ENCODE measurements around the gene RAB40B. TPM values are rescaled to one million over a fixed set of nuclear protein-coding genes. Genes with fewer than 3 reads are reported as not detected.
"Not testable (repeated sequence)": the region's sequence is repeated elsewhere in the genome, so short reads cannot be mapped to it uniquely, and the experiment has no call there.

The RAB40B gene
- total RNA-seq (2014; rRNA removed; shearing (Covaris generic)) (10.1 and 22.1 TPM in 2 replicates), total RNA-seq (2022) (20.7 and 21.4 TPM in 2 replicates), Bru-seq, nascent RNA (percentile 41 among the genes with signal in this experiment), BruChase-seq, experiment 1, labeled RNA remaining after a 6-hour chase (percentile 49 among the genes with signal in this experiment), BruChase-seq, experiment 2, labeled RNA remaining after a 2-hour chase (percentile 48 among the genes with signal in this experiment)
- long read RNA-seq, transcript RAB40B-206 (6 exons, 3,859 nt), result major isoform, 25 of 45 reads
- long read RNA-seq, partial matches to known transcripts, result 8 of 45 reads
- long read RNA-seq, other reads (novel, unspliced or antisense), result 10 of 45 reads

- BruUV-seq (replicated peaks), result no TSS peak
- TF ChIP-seq CTCF (conservative IDR thresholded peaks at IDR 0.05; ENCODE audit: low read length) (no peak), EZH2phosphoT487 (IDR thresholded peaks at IDR 0.05; ENCODE audit: borderline replicate concordance, low read depth, low read length) (no peak)
- ChIA-PET CTCF (ENCODE audit: unreplicated experiment) (no interaction called here), POLR2A (interaction anchor here (0.7 kb wide), 1 partner anchor 296 kb away, joined by 7 read pairs; no protein-coding TSS in a partner anchor)
- H3K4me1 ChIP-seq (ENCODE audit: insufficient read depth, low read length, poor library complexity, severe bottlenecking), result peaks cover 7% of the 10 kb centered on the region
- no peak within 1 kb of the TSS for H2AFZ ChIP-seq (ENCODE audit: low read length)
- peak within 1 kb of the TSS; percentile 71 for H3K4me3 ChIP-seq (ENCODE audit: low read depth, low read length, poor library complexity, severe bottlenecking)
- H3K27ac ChIP-seq (ENCODE audit: low read depth, low read length, poor library complexity, severe bottlenecking), result no peak within 1 kb of the TSS
- no peaks in the 10 kb centered on the region for H3K9me2 ChIP-seq (ENCODE audit: insufficient read depth, low read length)
- H4K20me1 ChIP-seq (ENCODE audit: insufficient read depth, low read length), result no peaks in the 10 kb centered on the region
- peaks cover 18% of the 10 kb centered on the region for H3K9me3 ChIP-seq (ENCODE audit: low read length)
- peak; percentile 100 for DNase-seq (ENCODE audit: low spot score)
- no peaks in the 10 kb centered on the region; the same call in 1 of the 2 replicates for H3K36me3 ChIP-seq (ENCODE audit: insufficient read depth, low read length)
- peak within 1 kb of the TSS; percentile 77 for H3K4me2 ChIP-seq (ENCODE audit: low read length)
- intact Hi-C loops (cut with micrococcal nuclease; ENCODE audit: unreplicated experiment), result loop anchor here (1.0 kb wide), 1 partner anchor 10 kb away; no protein-coding TSS in a partner anchor
- no peaks in the 10 kb centered on the region for H3K79me2 ChIP-seq (ENCODE audit: insufficient read depth, low read depth, low read length)
These were observed at the start of gene RAB40B for GRCh38 chr17:82698065-82698973. Gene RAB40B (minus strand): TSS chr17:82698698. CDS start chr17:82698596, 102 bp downstream.

GRCh38 chr17:82745524-82745923, 47.0 kb upstream of the RAB40B start:
- intact Hi-C loops (cut with micrococcal nuclease; ENCODE audit: unreplicated experiment), result loop anchor here (5.0 kb wide), 1 partner anchor 78 kb away; no protein-coding TSS in a partner anchor
- no peak overlapping the region for H3K4me2 ChIP-seq (ENCODE audit: low read length)
- H3K4me3 ChIP-seq (ENCODE audit: low read depth, low read length, poor library complexity, severe bottlenecking), result no peak overlapping the region
- ChIA-PET CTCF (ENCODE audit: unreplicated experiment) (no interaction called here), POLR2A (interaction anchor here (0.6 to 0.7 kb wide), 2 partner anchors 24 to 263 kb away, joined by 3 to 5 read pairs; no protein-coding TSS in a partner anchor)
- H3K9me3 ChIP-seq (ENCODE audit: low read length), result peaks cover 24% of the 10 kb centered on the region
- no peaks in the 10 kb centered on the region for H4K20me1 ChIP-seq (ENCODE audit: insufficient read depth, low read length)
- H3K9me2 ChIP-seq (ENCODE audit: insufficient read depth, low read length), result no peaks in the 10 kb centered on the region
- H3K27ac ChIP-seq (ENCODE audit: low read depth, low read length, poor library complexity, severe bottlenecking), result no peak overlapping the region
- no TSS peak for BruUV-seq (replicated peaks)
- H3K36me3 ChIP-seq (ENCODE audit: insufficient read depth, low read length), result peaks cover 57% of the 10 kb centered on the region
- no peaks in the 10 kb centered on the region for H3K4me1 ChIP-seq (ENCODE audit: insufficient read depth, low read length, poor library complexity, severe bottlenecking)
- no peak for DNase-seq (ENCODE audit: low spot score)
- H2AFZ ChIP-seq (ENCODE audit: low read length), result no peak overlapping the region
- TF ChIP-seq EZH2phosphoT487 (IDR thresholded peaks at IDR 0.05; ENCODE audit: borderline replicate concordance, low read depth, low read length), result no peak
- TF ChIP-seq CTCF (conservative IDR thresholded peaks at IDR 0.05; ENCODE audit: low read length), result no peak
- no peaks in the 10 kb centered on the region for H3K79me2 ChIP-seq (ENCODE audit: insufficient read depth, low read depth, low read length)

- intact Hi-C loops (cut with micrococcal nuclease; ENCODE audit: unreplicated experiment), result loop anchor here (5.0 kb wide), 1 partner anchor 77 kb away; no protein-coding TSS in a partner anchor
- Histone ChIP-seq H3K36me3 (ENCODE audit: insufficient read depth, low read length) (peaks cover 65% of the 10 kb centered on the region), H3K9me3 (ENCODE audit: low read length) (peaks cover 32% of the 10 kb centered on the region)
- H3K27ac ChIP-seq (ENCODE audit: low read depth, low read length, poor library complexity, severe bottlenecking); H3K9me2 ChIP-seq (ENCODE audit: insufficient read depth, low read length); H2AFZ ChIP-seq (ENCODE audit: low read length); BruUV-seq (replicated peaks); CTCF ChIA-PET (ENCODE audit: unreplicated experiment); H4K20me1 ChIP-seq (ENCODE audit: insufficient read depth, low read length); H3K4me1 ChIP-seq (ENCODE audit: insufficient read depth, low read length, poor library complexity, severe bottlenecking); POLR2A ChIA-PET; H3K79me2 ChIP-seq (ENCODE audit: insufficient read depth, low read depth, low read length); DNase-seq (ENCODE audit: low spot score); H3K4me2 ChIP-seq (ENCODE audit: low read length); H3K4me3 ChIP-seq (ENCODE audit: low read depth, low read length, poor library complexity, severe bottlenecking): not testable (repeated sequence)
These were observed 46.2 kb upstream of the RAB40B start for GRCh38 chr17:82744736-82745135.

Data from OCI-LY7 (cell line).